HG03045 (cell line): ENCODE data around the gene BANP.
"Not testable (repeated sequence)": the region's sequence is repeated elsewhere in the genome, so short reads cannot be mapped to it uniquely, and the experiment has no call there.

Source experiments
- ATAC-seq: cut with Tn5 transposase; IDR thresholded peaks from one replicate; pipeline ENCODE4 v1.9.1; 2021; ENCODE audit warnings: mild to moderate bottlenecking, moderate library complexity; ENCODE audit not compliant: unreplicated experiment

The BANP gene

DNA sequence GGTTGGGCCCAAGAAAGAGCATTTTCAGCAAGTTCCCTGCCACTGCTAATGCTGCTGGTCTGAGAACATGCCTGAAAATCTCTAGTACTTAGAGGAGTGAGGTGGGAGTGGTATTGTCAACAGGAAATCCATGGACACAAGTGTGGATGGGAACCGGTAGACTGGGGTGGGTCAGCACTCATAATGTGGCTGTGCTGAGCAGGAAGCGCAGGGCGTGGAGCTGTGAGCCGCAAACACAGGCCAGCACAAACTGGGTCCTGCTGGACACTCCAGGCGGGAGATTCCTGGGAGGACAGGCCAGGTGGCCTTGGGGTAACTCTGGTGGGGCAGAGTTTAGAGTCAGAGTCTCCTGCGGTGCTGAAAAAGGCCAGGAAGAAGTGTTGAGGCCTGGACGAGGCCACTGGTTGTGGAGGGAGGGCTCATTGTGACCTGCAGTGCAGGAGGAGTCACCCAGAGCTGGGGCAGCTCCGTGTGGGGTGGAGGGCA is 62.6 kb downstream of the BANP start:
- ATAC-seq: no peak

DNA sequence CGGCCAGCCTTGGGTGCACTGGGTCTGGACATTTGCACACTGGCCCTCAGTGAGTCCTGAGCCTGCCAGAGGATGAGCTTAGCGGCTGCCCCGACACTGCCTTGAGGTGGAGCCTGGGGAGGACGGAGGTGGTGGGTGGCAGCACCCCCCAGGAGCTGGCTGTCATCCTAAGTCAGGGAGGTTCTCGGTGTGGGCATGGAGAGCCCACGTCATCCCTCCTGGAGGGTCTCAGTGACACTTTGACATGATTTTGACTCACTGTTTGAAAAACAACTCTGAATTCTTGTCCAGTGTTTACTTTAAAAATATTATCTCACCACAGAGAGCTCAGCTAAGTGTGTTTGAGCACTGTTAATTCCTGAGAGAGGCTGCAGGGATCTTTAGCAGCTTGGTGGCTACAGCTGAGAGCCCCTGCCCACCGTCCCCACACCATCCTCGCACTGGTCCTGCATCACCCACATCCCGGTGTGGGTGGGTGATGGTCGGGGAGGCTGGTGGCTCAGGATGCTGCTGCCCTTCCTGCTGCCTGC is 63.1 kb downstream of the BANP start:
- no peak for ATAC-seq

DNA sequence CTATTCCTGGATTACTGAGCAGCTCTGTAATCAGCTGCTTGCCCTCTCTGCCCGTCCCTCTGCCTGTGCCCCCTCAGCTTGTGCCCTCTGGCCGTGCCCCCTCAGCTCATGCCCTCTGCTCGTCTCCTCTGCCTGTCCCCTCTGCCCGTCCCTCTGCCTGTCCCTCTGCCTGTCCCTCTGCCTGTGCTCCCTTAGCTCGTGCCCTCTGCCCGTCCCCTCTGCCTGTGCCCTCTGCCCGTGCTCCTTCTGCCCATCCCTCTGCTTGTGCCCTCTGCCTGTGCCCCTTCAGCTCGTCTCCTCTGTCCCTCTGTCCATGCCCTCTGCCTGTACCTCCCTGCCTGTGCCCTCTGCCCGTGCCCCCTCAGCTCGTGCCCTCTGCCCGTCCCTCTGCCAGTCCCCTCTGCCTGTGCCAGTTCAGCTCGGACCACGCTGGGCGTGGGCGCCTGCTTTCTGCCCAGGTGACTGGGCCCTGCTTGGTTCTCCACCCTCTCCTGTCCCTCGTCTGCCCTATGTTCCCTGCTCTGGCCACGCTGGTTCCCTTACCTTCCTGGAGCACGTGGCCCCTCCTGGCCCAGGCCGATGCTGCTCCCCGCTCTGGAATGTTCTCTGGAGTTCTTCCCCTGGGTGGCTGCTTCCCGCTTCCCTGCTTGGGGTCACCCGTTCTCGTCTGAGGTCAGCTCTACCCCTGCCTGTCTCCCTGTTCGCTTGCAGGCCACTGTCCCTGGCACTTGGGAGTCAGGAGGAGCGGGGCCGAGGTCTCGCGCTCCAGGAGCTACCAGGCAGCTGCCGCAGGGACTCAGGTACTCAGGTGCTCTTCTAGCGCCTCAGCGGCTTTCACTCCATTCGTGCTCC is 63.9 kb downstream of the BANP start:
- no peak for ATAC-seq

DNA sequence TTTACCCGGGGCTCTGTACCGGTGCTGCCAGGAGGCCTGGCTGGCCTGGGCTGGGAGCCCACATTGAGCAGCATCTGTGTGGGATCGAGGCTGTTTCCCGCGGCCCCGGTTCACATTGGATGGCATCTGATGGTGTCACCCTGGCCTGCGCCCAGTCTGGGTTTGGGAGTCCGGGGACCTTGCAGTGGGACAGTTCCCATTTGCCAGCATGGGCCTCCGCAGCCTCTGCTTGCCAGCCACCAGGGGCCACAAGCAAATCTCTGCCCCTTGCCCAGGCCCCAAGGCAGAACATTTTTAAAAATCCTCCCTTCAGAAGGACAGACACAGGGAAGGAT is 64.5 kb downstream of the BANP start:
- ATAC-seq: no peak

DNA sequence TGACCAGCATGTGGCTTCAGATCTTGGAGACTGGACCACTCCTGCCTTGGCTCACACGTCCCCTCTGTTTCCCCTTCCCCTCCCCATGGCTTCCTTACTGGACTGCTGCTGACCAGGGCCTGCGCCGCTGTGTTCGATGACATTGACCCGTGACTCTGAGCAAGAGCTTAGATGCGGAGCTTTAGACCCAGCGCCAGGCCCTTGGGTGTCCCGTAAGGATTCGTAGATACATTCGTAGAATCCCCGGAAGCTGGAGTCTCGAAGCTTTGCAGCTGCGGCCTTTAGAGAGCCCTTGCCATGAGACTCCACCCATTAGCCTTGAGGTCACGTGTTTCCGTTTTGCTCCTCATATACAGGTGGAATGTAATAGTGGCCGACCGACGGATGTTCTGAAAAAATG is 65.2 kb downstream of the BANP start:
- ATAC-seq: not testable (repeated sequence)

DNA sequence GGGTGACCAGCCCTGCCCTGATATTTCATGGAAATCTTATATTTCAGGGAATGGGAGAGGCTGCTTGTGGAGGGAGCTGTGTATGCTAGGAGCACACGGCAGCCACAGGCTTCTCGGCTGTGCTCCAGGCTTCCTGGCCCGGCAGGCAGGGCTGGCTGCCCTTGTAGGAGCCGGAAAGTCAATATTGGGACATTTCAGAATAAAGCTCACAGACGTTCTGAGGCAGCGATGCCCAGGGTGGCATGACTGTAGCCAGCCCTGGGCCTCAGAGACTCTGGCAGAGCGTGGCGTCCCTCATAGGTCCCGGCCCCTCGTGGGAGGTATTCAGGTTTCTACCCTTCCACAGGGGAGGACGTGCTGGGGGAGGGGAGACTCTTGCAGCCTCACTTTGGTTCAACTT is 65.7 kb downstream of the BANP start:
- ATAC-seq: no peak

DNA sequence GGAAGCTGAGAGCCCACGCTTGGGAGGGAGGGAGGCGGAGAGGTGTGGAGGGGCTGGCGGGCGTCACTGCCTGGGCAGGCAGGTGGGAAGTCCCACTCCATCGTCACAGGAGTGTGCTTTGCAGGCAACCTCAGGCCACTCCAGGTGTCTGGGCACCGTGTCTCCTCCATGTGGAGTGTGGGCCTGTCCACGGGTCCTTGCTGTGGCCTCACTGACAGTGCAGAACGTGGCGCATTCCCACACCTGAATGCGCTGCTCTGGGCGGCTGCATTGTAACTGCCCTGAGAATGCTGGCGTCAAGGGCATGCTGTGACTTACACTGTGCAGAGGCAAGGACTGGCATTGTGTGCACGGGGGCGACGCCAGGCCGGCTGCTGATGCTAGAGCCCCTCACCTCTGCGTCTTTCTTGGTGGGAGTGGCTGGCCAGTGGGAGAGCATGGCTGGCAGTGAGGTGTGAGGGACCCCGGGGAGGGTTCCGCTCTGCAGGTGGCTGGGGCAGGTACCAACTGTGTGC is 66.4 kb downstream of the BANP start:
- ATAC-seq: no peak

DNA sequence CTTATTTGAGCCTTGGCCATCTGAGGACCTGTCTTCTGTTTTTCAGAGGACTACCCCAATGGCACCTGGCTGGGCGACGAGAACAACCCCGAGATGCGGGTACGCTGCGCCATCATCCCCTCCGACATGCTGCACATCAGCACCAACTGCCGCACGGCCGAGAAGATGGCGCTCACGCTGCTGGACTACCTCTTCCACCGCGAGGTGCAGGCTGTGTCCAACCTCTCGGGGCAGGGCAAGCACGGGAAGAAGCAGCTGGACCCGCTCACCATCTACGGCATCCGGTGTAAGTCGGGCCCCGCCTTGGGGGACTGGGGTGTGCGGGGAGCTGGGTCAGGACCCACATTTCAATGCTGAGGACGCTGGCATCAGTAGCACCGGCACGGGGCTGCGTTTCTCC is 67.1 kb downstream of the BANP start:
- ATAC-seq: not testable (repeated sequence)

DNA sequence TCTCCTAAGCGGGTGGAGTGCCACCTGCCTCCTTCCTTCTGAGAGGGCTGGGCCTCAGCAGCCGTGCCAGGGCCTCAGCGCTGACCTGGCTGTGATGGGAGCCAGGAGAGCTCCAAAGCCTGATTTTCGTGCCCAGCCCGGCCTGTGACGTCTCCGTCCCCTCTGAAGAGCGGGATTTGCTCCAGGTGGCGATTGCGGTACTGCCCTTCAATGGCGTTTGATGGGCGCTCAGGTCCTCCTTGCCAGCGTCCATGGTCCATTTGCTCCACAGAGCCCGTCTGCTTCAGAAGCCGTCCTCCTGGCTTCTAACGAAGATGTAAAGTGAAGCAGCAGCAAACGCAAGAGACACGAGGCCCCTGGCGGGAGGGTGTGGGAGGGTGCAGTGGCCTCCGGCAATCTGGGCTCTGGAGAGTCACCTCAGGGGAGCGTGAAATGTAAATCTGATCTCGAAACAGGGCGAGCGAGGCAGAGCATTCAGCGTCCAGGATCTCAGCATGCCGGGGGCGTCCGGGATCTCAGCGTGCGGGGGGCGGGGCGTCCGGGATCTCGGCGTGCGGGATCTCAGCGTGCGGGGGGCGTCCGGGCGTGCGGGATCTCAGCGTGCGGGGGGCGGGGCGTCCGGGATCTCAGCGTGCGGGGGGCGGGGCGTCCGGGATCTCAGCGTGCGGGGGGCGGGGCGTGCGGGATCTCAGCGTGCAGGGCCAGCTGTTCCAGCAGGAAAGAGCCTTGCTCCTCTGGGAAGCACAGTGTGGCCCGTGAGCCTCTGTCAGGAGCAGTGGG is 68.0 kb downstream of the BANP start:
- ATAC-seq: not testable (repeated sequence)

DNA sequence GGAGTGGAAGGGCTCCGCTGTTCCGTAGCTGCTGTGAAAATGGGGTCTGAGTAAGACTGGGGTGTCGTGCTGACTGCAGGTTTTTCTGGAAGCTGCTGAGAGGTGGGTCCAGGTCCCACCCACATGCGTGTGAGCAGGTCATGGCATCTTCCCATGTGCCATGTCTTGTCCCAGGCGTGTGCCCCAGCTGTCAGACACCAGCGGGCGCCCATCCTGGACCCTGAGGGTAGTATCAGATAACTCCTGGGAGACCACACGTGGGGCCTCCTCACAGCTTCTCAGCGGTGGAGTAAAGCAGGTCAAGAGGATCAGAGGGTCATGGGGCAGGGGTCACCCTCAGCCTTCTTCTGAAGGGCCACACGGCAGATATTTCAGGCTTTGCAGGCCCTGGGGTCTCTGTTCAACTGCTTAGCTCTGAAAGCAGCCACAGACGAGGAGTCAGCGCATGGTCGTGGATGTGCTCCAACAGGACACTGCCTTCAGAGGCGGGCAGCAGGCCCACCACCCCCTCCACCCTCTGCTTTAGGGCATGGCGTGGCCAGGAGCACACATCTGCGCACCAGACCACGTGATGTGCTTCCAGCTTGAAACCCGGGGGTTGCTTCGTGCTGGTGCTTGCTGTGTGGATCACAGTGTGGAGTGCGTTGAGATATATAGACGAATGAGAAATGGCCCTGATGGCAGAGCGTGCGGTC is 68.7 kb downstream of the BANP start:
- ATAC-seq: no peak

DNA sequence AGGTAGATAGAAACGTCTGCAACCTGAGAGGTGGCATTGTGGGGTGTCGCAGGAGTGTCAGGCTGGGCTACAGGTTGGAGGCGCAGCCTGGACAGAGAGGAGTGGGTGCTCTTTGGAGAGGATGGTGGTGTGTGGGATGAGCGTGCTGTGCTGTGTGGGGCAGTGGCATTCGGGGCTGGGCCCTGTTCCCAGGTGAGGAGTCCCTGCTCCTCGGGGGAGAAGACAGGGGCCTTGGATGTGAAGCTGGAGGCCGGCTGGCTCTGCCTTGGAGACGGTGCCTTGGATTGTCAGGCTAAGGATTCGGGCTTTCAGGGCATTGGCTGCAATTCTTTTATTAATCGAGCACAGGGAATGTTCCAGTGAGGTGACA is 69.3 kb downstream of the BANP start:
- no peak for ATAC-seq

DNA sequence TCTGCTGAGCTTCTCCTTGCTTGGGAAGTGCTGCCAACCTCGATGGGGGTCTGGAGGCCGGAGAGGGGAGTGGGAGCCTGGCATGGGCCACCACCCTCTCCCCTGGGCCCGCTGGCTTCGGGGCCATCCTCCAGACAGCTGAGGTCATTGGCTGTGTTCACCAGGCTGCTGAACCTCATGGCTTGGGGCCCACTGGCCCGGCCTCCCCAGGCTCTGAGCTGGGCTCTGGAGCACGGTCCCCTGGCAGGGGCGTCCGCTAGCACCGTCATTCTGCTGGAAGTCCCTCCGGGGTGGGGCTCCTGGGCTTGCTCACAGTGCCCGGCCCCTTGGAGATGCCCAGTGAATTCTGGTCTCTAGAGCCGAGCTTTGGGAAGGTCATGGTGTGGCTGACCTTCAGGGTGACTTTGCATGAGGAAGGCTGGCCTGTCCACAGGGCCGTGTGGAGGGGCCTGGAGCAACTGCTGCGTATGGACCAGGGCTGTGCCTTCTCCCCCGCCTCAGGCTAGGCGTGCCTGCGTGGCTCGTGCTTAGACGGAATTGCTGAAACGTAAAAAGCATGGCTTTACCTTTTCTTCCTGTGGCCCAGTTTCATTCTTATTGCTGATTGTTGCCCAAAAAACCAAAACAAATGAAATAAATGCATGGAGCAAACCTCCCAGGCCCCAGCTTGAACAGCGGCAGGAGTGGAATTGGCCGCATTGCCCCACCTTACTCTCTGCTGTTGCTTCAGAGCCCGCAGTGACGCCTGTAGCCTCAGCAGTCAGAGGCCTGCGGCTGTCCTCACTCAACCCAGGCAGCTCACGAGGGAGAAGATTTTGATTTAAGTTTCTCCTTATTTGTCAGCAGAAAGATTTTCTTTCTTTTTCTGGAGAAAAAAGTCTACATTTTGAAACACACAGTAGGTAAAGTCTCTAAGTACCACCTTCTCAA is 70.1 kb downstream of the BANP start:
- not testable (repeated sequence) for ATAC-seq

DNA sequence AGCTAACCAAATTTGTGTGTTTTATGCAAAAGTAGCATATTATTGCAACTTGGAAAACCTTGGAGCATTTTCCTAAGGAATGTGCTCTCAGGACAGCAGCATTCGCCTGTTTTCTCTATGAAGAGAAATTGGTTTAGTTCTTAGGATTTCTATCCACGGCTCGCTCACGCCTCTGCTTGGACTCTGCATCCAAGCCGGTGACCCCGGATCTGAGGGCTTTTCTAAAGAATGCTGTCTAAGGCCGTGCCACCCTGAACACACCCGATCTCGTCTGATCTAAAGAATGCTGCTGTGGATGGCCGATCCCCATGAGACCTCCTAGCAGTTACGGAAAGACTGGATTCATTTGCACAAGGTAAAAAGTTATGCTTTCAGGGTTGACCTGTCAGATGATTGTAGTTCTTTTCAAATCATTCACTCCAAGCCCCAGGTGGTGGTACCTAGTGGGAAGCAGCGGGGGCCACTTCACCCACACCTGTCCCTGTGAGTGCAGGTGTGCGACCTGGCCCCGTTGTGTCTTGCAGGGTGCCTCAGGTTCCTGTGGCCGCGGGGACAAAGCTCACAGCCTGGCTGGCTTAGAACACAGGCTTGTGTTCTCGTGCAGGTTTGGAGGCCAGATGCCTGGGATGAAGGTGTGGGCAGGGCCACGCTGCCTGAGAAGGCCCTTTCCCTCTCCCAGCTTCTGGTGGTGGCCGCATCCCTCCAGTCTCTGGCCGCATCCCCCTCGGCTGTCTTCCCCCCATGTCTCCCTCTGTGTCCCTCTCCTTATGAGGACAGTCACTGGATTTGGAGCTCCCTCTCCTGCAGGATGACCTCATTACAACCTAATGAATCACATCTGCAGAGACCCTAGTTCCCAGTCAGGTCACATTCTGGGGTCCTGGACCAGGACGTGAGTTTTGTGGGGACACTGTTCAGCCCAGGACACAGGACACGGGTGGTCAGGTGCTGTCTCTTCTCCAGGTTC is 71.1 kb downstream of the BANP start:
- ATAC-seq: no peak

DNA sequence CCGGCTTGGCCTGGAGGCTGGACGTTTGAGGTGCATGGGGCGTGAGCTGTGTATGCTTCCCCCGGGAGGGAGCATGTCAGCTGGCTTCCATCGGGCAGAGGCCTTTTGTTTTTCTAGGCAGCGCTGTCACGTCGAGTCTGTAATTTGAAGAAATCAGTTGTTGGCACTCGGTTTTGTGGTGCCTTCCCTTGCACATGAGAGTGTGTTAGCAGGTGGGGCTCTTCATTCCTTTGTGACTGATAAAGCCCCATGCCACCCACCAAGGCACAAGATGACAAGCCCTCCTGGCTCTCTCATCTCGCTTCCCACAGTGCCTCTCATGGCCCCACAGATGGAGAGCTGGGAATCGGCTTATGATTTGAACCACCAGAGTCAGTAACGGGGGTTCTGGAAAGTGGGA is 72.1 kb downstream of the BANP start:
- ATAC-seq: no peak

DNA sequence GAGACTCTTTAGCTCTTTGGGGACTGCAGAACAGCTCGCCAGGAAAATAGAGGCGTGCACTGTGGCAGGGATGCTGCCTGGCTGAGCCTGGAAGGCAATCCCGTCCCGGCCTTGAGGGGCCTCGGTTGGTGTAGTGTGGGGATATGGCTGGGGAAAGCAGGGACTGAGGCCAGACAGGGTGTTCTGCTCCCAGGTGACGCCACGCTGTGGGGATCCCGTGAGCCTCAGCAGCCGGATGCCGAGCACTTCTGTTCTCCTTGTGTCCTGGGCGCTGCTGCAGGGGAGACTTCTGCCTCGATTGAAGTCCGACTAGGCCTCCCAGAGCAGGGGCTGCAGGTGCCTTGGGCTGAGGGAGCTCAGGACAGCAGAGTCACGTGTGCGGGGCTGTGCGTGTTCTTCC is 72.6 kb downstream of the BANP start:
- ATAC-seq: no peak

DNA sequence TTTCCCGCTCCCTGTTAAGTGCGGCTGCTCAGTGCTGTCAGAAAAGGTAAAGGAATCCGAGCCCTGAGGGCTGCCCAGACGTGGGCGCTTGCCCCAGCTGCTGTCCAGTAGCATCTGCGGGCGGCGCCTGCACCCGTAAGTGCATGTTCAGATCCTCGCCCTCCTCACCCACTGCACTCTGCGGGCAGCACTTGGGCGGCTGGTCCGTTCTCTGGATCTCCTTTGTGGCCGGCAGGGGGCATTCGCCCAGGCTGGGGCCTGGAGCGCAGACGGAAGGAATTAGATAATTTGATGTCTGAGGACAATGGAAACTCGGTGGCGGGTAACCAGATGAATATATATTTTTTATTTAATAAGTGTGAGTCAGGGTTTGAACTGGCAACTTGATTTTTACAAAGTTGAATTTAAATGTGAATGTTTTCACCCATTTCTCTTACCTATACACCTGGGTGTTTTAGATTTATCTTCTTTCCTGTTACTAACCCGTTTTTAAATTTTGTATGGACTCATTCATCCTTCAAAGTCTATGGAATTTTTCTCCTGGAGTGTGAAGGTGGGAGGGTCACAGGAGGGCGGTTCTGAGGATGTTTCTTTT is 73.4 kb downstream of the BANP start:
- not testable (repeated sequence) for ATAC-seq

DNA sequence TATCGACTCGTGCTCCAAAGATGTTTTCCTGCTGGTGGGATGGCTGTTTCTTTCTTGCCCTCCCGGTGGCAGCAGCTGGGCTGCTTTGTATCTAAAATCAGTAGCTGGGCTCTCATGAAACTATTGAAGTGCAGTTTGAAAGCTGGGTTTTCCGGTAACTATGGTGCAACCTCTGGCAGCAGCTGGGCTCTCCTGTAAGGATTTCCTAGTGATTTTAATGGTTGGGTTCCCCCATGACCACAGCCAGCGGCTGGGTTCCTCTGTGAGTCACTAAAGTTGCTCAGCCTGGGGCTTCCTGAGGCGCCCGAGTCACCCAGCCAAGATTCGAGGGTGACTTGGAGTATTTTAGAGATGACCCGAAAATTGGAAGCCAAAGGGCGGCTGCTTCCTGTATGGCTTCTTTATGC is 73.9 kb downstream of the BANP start:
- not testable (repeated sequence) for ATAC-seq

DNA sequence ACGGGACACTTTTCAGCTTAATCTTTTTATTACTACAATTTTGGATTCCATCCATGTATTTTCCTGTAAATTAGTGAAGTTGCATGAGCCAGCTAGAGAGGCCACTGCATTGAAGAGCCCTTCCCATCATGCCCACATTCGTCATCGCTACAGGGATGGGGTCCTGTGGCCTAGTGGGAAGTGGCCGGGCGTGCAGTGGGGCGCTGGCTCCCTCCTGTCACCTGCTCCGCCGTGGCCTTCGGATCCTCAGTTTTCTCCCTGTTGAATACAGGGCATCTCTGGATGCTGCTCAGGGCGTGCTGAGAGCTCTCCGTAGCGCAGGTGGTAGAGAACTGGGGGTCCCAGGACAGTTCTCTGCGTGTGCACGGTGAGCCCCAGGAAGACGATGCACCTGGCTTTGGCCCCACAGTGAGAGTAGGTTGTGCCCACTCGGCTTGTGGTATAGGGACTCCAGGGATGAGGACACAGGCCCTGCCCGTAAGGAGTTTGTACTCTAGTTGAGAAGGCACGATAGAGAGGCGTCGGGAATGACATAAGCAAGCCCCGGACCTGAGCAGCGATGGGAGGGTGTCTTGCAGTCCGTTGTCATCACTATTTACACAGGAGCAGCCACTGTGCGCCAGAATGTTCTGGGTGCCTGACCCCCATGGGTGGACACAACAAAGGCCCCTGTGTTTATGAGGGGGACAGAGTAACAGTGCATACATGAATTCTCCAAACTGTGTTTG is 74.8 kb downstream of the BANP start:
- not testable (repeated sequence) for ATAC-seq
